Type B pancreatic cell (in vitro differentiated cells): ENCODE results near the gene GPR17. TPM values are rescaled to one million over a fixed set of nuclear protein-coding genes. Genes with fewer than 3 reads are reported as not detected.
A peak's percentile ranks its signal among the peaks of the same experiment; 100 is the strongest.

ENCODE experiments used
- DNase-seq: peaks from one replicate; pipeline ENCODE4 v3.0.0; 2021; ENCODE audit warnings: mixed read lengths; ENCODE audit not compliant: unreplicated experiment; ENCODE audit errors: extremely low spot score
- H3K27ac Mint-ChIP-seq: 2 replicates; pipeline ENCODE4 v1.8.0; 2021; ENCODE audit warnings: mild to moderate bottlenecking, mixed read lengths
- H3K27me3 Mint-ChIP-seq: 2 replicates; pipeline ENCODE4 v1.8.0; 2021; ENCODE audit warnings: mixed read lengths
- H3K36me3 Mint-ChIP-seq: 2 replicates; pipeline ENCODE4 v1.8.0; 2021; ENCODE audit warnings: mixed read lengths
- H3K4me1 Mint-ChIP-seq: one replicate; pipeline ENCODE4 v1.8.0; 2021; ENCODE audit warnings: mixed read lengths; ENCODE audit not compliant: unreplicated experiment
- H3K4me3 Mint-ChIP-seq: 2 replicates; pipeline ENCODE4 v1.8.0; 2021; ENCODE audit warnings: mild to moderate bottlenecking, mixed read lengths
- H3K9me3 Mint-ChIP-seq: 2 replicates; pipeline ENCODE4 v1.8.0; 2021; ENCODE audit warnings: mixed read lengths
- total RNA-seq: library from RNA; stranded (reverse); gene quantifications from 2 replicates; pipeline ENCODE4 v1.2.1, GENCODE V29; 2021; ENCODE audit warnings: low replicate concordance
- TF ChIP-seq, protein P1 (sequence below): fragments of 200-600 bp; sonication (generic); conservative IDR thresholded peaks from 2 replicates; pipeline ENCODE4 v1.5.0; 2021; ENCODE audit warnings: antibody characterized with exemption, mild to moderate bottlenecking

The GPR17 gene
- total RNA-seq, 1 donor from 2014 or later = 0.19 TPM

DNA sequence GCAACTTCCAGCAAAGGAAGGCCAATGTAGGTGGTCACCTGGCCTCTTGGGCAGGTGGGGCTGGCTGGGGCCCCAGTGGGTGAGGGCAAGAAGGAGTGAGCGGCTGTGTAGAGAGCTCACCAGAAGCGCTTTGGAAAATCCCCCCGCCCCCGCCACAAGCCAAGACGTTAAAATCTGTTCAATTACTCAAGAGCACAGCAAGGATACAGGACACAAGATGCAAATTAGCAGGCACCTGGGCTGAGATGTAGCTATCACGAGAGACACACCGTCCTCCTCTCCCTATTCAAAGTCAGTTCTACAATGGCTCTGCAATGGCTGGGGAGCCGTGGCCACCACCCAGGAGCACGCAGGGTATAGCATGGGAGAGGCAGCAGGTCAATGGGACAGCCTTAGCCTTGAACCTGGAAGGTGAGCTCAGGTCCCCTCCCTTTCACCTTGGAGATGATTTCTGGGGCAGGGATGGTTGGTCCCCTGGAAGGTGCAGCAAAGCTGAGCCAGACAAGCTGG lies 38.5 kb upstream of the GPR17 start:
- TF ChIP-seq, protein P1, sequence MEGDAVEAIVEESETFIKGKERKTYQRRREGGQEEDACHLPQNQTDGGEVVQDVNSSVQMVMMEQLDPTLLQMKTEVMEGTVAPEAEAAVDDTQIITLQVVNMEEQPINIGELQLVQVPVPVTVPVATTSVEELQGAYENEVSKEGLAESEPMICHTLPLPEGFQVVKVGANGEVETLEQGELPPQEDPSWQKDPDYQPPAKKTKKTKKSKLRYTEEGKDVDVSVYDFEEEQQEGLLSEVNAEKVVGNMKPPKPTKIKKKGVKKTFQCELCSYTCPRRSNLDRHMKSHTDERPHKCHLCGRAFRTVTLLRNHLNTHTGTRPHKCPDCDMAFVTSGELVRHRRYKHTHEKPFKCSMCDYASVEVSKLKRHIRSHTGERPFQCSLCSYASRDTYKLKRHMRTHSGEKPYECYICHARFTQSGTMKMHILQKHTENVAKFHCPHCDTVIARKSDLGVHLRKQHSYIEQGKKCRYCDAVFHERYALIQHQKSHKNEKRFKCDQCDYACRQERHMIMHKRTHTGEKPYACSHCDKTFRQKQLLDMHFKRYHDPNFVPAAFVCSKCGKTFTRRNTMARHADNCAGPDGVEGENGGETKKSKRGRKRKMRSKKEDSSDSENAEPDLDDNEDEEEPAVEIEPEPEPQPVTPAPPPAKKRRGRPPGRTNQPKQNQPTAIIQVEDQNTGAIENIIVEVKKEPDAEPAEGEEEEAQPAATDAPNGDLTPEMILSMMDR = no peak
- no peak overlapping the region for H3K27ac Mint-ChIP-seq
- no peaks in the 10 kb centered on the region for H3K27me3 Mint-ChIP-seq
- no peak overlapping the region for H3K4me3 Mint-ChIP-seq
- DNase-seq = peak; percentile 57
- H3K36me3 Mint-ChIP-seq = no peaks in the 10 kb centered on the region
- peaks cover 8% of the 10 kb centered on the region for H3K9me3 Mint-ChIP-seq
- no peaks in the 10 kb centered on the region for H3K4me1 Mint-ChIP-seq

DNA sequence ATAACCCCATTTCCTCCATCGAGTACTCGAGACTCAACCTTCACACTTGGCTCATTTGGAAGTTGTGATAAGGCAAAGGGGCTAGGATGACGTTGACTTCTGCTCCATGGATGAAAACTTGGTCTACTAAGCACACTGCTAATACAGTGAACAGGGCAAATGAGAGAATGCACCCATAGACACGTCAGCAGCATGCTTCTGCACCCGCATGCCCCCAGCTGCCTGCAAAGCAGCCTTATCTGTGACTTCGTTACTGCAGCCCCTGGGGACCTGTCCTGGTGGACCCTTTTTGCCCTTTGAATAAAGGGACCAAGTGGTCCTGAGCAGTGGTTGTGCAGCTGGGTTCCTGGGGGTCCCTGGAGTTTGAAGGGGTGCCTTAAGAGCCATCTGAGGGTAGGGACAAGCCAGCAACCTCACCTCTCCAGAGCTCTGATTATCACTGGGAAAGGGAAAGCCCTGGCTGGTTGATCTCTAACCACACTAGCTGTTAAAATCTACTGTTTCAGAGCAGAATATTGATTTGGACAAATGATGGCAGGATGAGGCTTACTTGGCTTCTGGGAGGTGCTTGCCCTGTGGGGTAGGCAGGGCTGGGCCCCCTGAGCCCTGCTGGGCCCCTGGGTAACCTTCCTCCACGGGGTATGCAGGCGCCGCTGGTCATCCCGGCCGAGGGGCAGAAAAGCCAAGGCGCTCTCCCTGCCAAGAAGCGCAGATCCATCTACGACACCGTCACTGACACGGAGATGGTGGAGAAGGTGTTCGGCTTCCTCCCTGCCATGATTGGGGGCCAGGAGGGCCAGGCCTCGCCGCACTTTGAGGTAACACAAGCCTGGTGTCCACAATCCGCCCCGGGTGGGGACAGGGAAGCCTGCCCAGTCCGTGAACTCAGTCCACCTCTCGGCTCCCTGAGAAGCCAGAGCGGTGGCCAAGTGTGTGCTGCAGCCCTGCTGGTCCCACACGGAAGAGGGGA lies 37.6 kb upstream of the GPR17 start:
- H3K4me3 Mint-ChIP-seq = no peak overlapping the region
- no peak overlapping the region for H3K27ac Mint-ChIP-seq
- H3K36me3 Mint-ChIP-seq = no peaks in the 10 kb centered on the region
- H3K9me3 Mint-ChIP-seq = peaks cover 8% of the 10 kb centered on the region
- peaks cover 3% of the 10 kb centered on the region for H3K27me3 Mint-ChIP-seq
- peak; percentile 60 for DNase-seq
- no peaks in the 10 kb centered on the region for H3K4me1 Mint-ChIP-seq
- TF ChIP-seq, protein P1 = no peak

DNA sequence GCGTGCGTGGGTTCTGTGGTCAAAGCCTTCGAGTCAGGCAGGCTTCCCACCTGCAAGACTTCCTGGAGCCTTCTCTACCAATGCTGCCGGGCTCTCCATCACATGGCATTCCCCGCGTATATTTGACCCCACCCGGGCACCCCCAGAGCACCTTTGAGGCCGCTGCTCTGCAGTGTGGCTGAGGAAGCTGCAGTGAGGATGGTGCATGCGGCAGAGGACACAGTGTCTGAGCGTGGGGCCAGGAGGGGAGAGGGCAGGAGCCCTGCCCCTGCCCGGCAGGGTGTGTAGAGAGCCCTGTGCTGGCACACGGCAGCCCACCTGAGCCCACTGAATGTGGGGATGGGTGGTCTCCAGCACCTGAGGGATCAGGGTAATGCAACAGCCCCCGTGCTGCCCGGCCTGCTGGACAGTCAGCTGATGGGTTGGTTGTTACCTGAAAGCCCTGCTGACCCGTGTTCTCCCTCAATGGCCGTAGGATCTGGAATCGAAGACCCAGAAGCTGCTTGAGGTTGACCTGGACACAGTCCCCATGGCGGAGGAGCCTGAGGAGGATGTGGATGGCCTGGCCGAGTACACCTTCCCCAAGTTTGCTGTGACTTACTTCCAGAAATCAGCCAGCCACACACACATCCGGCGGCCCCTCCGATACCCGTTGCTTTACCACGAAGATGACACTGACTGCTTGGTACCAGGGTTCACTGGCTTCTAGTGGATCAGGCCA lies 36.8 kb upstream of the GPR17 start:
- Mint-ChIP-seq H3K36me3 (no peaks in the 10 kb centered on the region), H3K4me1 (no peaks in the 10 kb centered on the region), H3K9me3 (peaks cover 7% of the 10 kb centered on the region), H3K27ac (no peak overlapping the region), H3K4me3 (no peak overlapping the region), H3K27me3 (peaks cover 5% of the 10 kb centered on the region)
- peak; percentile 59 for DNase-seq
- TF ChIP-seq, protein P1 = no peak

DNA sequence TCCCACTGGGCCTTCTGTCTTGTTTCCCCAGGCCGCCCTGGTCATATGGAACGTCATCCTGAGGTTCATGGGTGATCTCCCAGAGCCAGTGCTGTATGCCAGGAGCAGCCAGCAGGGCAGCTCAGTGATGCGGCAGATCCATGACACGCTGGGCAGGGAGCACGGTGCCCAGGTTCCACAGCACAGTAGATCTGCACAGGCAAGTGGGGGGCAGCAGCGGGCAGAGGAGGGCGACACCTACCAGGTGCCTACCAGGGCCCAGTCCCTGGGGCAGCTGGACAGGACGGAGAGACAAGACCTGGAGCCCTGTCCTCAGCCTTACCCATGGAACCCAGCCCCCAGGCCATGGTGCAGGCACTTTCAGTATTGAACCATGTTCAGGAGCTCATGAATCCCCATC lies 36.1 kb upstream of the GPR17 start:
- peak; percentile 50 for DNase-seq

DNA sequence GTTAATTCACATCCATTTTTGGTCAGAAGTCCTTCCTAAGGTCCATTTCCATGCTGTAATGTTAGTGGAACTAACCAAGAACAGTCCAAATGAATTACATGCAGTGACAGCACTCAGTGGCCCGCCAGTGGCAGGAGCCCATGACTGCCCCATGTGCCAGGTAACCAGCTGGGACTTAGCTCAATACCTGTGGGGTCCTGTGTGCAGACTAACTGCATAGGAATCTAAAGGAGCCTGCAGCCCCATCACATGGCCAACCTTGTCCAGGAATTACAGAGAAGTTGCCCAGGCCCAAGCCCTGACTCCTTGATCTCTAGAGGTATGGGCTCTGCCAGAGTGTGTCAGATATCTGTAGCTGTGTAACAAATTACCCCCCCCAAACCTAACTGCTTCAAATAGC lies 35.4 kb upstream of the GPR17 start:
- Mint-ChIP-seq H3K9me3 (peaks cover 4% of the 10 kb centered on the region), H3K4me1 (no peaks in the 10 kb centered on the region), H3K27me3 (peaks cover 5% of the 10 kb centered on the region), H3K36me3 (no peaks in the 10 kb centered on the region), H3K4me3 (no peak overlapping the region), H3K27ac (no peak overlapping the region)
- TF ChIP-seq, protein P1 = no peak
- DNase-seq = peak; percentile 36

More for the DNA sequence above, 36.1 kb upstream of the GPR17 start:
- H3K27ac Mint-ChIP-seq = no peak overlapping the region
- TF ChIP-seq, protein P1 = no peak
- H3K36me3 Mint-ChIP-seq = no peaks in the 10 kb centered on the region
- no peak overlapping the region for H3K4me3 Mint-ChIP-seq
- no peaks in the 10 kb centered on the region for H3K4me1 Mint-ChIP-seq
- H3K27me3 Mint-ChIP-seq = peaks cover 5% of the 10 kb centered on the region
- peaks cover 4% of the 10 kb centered on the region for H3K9me3 Mint-ChIP-seq
